OCI-LY3 (cell line): ENCODE measurements around the gene S100A5.
"Not testable (repeated sequence)": the region's sequence is repeated elsewhere in the genome, so short reads cannot be mapped to it uniquely, and the experiment has no call there.

ENCODE experiments used
- H2AFZ ChIP-seq: fragments of 200-600, 300-600 bp; shearing (Covaris generic); 2 replicates; pipeline ENCODE4 v1.6.0; 2014; ENCODE audit warnings: antibody characterized with exemption, low read depth, low read length
- H3K27ac ChIP-seq: fragments of 200-600, 300-600 bp; sonication (generic); 2 replicates; pipeline ENCODE4 v1.5.1; 2014; ENCODE audit warnings: mild to moderate bottlenecking, low read length, moderate library complexity, mixed read lengths
- H3K27me3 ChIP-seq: fragments of 200-600, 300-600 bp; sonication (generic); 2 replicates; pipeline ENCODE4 v1.6.1; 2014; ENCODE audit warnings: low read depth, low read length, mixed read lengths
- H3K36me3 ChIP-seq: fragments of 200-600, 300-600 bp; sonication (generic); replicated peaks from 2 replicates; pipeline ENCODE3; 2014; ENCODE audit warnings: low read depth, low read length, mixed read lengths
- H3K4me1 ChIP-seq: fragments of 300-600, 200-600 bp; sonication (generic); 2 replicates; pipeline ENCODE4 v1.6.1; 2014; ENCODE audit warnings: low read length, mixed read lengths
- H3K4me2 ChIP-seq: fragments of 200-600, 300-600 bp; sonication (generic); 2 replicates; pipeline ENCODE4 v1.6.1; 2014; ENCODE audit warnings: low read length, mixed read lengths
- H3K4me3 ChIP-seq: fragments of 300-600, 200-600 bp; sonication (generic); 2 replicates; pipeline ENCODE4 v1.5.1; 2014; ENCODE audit warnings: antibody characterized with exemption, mild to moderate bottlenecking, low read length, moderate library complexity
- H3K79me2 ChIP-seq: fragments of 300-600, 200-600 bp; shearing (Covaris generic); 2 replicates; pipeline ENCODE4 v1.6.1; 2014; ENCODE audit warnings: mild to moderate bottlenecking, low read length, mixed read lengths
- H3K9ac ChIP-seq: fragments of 300-600, 200-600 bp; shearing (Covaris generic); 2 replicates; pipeline ENCODE4 v1.6.0; 2014; ENCODE audit warnings: mild to moderate bottlenecking, low read length, moderate library complexity
- H3K9me3 ChIP-seq: fragments of 200-600, 300-600 bp; shearing (Covaris generic); 2 replicates; pipeline ENCODE4 v1.6.1; 2014; ENCODE audit warnings: low read length, mixed read lengths; ENCODE audit not compliant: insufficient read depth
- H4K20me1 ChIP-seq: fragments of 200-600, 300-600 bp; sonication (generic); 2 replicates; pipeline ENCODE4 v1.6.1; 2016; ENCODE audit warnings: low read length, mixed read lengths; ENCODE audit not compliant: insufficient read depth
- EZH2phosphoT487 ChIP-seq: fragments of 200-600 bp; shearing (Covaris generic); IDR thresholded peaks from 2 replicates; pipeline ENCODE4 v1.6.1; 2018; ENCODE audit warnings: antibody characterized with exemption, mixed run types, low read depth
- TF ChIP-seq, protein P1 (sequence below): fragments of 200-600, 300-600 bp; sonication (generic); IDR thresholded peaks from 2 replicates; pipeline ENCODE4 v1.5.1; 2014; ENCODE audit warnings: antibody characterized with exemption, low read length, low read depth

Gene S100A5

DNA sequence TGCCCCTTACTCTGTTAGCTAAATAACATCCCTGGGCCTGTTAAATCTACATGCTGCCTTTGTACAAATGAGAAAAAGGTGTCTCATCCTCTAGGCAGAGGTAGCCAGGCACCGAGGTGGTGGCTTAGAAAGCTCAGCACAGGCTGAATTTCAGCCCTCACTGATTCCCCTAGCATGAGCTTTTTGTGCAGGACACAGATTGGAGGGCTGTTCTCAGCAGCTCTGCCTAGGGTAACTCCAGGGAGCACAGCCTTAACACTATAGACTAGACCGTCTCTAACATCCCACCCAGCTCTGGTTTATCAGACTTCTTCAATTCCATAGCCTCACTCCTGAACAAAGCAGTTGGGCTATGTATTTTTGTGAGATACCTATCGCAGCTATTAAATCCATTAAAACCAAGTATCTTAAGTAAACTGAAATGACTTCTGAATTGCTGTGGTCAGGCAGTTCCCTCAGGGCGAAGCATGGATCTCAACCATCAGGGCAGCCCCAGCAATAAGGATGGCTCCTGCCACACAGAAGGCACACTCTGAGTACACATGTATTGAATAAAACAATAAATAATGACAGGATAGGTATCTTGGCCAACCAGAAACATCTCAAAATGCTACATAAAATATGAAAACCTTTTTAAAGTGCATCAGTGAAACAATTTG, 19.8 kb downstream of the S100A5 start:
- TF ChIP-seq, protein P1, sequence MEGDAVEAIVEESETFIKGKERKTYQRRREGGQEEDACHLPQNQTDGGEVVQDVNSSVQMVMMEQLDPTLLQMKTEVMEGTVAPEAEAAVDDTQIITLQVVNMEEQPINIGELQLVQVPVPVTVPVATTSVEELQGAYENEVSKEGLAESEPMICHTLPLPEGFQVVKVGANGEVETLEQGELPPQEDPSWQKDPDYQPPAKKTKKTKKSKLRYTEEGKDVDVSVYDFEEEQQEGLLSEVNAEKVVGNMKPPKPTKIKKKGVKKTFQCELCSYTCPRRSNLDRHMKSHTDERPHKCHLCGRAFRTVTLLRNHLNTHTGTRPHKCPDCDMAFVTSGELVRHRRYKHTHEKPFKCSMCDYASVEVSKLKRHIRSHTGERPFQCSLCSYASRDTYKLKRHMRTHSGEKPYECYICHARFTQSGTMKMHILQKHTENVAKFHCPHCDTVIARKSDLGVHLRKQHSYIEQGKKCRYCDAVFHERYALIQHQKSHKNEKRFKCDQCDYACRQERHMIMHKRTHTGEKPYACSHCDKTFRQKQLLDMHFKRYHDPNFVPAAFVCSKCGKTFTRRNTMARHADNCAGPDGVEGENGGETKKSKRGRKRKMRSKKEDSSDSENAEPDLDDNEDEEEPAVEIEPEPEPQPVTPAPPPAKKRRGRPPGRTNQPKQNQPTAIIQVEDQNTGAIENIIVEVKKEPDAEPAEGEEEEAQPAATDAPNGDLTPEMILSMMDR, result no peak
- no peak for TF ChIP-seq EZH2phosphoT487
- Histone ChIP-seq H4K20me1 (no peaks in the 10 kb centered on the region), H3K4me3 (no peak overlapping the region)

DNA sequence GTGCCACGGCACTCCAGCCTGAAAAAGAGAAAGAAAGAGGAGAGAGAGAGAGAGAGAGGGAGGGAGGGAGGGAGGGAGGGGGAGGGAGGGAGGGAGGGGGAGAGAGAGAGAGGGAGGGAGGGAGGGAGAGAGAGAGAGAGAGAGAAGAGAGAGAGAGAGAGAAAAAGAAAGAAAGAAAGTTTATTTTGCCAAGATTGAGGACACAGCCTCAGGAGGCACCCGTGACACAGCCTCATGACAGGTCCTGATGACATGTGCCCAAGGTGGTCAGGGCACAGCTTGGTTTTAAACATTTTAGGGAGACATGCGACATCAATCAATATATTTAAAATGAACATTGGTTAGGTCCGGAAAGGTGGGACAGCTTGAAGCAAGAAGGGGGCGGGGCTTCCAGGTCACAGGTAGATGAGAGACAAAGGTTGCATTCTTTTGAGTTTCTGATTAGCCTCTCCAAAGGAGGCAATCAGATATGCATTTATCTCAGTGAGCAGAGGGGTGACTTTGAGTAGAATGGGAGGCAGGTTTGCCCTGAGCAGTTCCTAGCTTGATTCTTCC, 20.5 kb downstream of the S100A5 start:
- not testable (repeated sequence) for H3K9ac ChIP-seq, H3K27ac ChIP-seq, H3K79me2 ChIP-seq, H2AFZ ChIP-seq, H3K4me3 ChIP-seq, H3K36me3 ChIP-seq, H3K4me2 ChIP-seq, H3K9me3 ChIP-seq, H3K4me1 ChIP-seq, H4K20me1 ChIP-seq, H3K27me3 ChIP-seq

More for the DNA sequence above, 19.8 kb downstream of the S100A5 start:
- H3K27ac ChIP-seq, result no peak overlapping the region
- no peaks in the 10 kb centered on the region for H3K36me3 ChIP-seq
- H3K27me3 ChIP-seq, result 0 out of 2 replicates have a peak, but pooled peaks cover 5% of the 10 kb centered on the region
- no peaks in the 10 kb centered on the region for H3K79me2 ChIP-seq
- no peak overlapping the region for H3K4me2 ChIP-seq
- H3K9me3 ChIP-seq, result no peaks in the 10 kb centered on the region
- H2AFZ ChIP-seq, result no peak overlapping the region
- H3K4me1 ChIP-seq, result peaks cover 4% of the 10 kb centered on the region; the same call in 1 of the 2 replicates
- H3K9ac ChIP-seq, result no peak overlapping the region

DNA sequence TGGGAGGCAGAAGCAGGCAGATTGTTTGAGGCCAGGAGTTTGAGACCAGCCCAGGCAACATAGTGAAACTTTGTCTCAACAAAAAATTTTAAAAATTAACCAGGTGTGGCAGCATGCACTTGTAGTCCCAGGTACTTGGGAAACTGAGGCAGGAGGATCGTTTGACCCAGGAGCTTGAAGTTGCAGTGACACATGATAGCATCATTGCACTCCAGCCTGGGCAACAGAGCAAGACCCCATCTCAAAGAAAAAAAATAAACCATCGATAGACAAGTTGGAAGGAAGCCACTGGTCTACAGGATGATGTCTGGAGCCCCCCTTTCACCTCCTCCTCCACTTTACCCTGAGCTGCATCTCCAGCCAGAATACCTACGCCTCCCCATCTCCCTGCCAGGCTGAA, 21.5 kb downstream of the S100A5 start:
- TF ChIP-seq, protein P1, result no peak
- TF ChIP-seq EZH2phosphoT487, result no peak
- no peaks in the 10 kb centered on the region for H3K9me3 ChIP-seq
- H3K4me3 ChIP-seq, result no peak overlapping the region
- no peak overlapping the region for H3K4me2 ChIP-seq
- no peak overlapping the region for H3K9ac ChIP-seq
- no peaks in the 10 kb centered on the region for H3K36me3 ChIP-seq
- peaks cover 4% of the 10 kb centered on the region; the same call in 1 of the 2 replicates for H3K4me1 ChIP-seq
- H3K27me3 ChIP-seq, result no peaks in the 10 kb centered on the region
- H3K27ac ChIP-seq, result no peak overlapping the region
- no peaks in the 10 kb centered on the region for H3K79me2 ChIP-seq
- no peak overlapping the region for H2AFZ ChIP-seq
- no peaks in the 10 kb centered on the region for H4K20me1 ChIP-seq

DNA sequence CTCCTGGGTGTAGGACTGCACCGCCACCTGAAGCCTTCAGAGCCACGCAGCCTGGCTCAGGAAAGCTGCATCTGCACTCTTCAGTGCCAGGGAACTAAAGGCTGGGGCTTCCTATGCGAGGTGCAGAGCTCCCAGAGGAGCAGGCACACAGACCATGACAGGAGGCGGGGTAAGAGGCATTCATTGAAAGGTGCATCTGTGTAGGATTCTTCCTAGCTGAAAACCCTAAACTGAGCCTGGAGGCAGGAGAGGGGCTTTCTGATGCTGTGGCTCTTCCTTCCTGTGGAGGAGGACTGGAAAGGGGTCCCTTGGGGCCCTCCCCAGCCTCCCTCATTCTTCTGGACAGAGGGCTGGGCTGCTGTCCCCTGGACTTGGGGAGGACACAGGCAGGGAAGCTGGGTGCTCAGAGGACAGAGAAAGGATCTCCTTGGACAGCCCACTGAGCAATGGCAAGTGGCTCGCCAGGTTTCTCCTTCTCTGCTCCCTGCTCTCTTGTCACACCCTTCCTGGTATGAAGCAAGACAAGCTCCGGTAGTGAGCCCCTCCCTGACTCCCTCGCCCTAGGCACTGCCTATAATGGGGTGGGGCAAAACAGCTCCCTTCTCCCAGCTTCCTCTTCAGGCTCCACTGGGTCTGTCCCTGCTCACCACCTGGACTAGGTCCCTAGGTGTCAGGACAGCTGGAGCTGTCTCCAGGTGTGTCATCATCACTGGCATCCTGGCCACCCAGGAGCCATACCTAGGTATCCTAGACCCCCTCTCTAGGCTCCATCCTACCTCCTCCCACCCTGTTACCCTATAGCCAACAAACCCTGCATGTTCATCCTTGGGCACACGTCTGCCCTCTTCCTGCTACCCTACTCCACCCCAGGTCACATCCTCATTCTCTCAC, 25.0 kb downstream of the S100A5 start:
- no peak for TF ChIP-seq EZH2phosphoT487
- TF ChIP-seq, protein P1, result no peak
- no peak overlapping the region for H3K4me3 ChIP-seq
- H3K79me2 ChIP-seq, result no peaks in the 10 kb centered on the region
- H2AFZ ChIP-seq, result no peak overlapping the region; the same call in 1 of the 2 replicates
- no peak overlapping the region for H3K4me2 ChIP-seq
- no peak overlapping the region for H3K9ac ChIP-seq
- no peak overlapping the region for H3K27ac ChIP-seq
- no peaks in the 10 kb centered on the region for H3K9me3 ChIP-seq
- H3K36me3 ChIP-seq, result no peaks in the 10 kb centered on the region
- peaks cover 11% of the 10 kb centered on the region for H3K4me1 ChIP-seq
- no peaks in the 10 kb centered on the region for H4K20me1 ChIP-seq
- H3K27me3 ChIP-seq, result no peaks in the 10 kb centered on the region
